ENCODE measurements around the gene ARFRP1.

The ARFRP1 gene

DNA sequence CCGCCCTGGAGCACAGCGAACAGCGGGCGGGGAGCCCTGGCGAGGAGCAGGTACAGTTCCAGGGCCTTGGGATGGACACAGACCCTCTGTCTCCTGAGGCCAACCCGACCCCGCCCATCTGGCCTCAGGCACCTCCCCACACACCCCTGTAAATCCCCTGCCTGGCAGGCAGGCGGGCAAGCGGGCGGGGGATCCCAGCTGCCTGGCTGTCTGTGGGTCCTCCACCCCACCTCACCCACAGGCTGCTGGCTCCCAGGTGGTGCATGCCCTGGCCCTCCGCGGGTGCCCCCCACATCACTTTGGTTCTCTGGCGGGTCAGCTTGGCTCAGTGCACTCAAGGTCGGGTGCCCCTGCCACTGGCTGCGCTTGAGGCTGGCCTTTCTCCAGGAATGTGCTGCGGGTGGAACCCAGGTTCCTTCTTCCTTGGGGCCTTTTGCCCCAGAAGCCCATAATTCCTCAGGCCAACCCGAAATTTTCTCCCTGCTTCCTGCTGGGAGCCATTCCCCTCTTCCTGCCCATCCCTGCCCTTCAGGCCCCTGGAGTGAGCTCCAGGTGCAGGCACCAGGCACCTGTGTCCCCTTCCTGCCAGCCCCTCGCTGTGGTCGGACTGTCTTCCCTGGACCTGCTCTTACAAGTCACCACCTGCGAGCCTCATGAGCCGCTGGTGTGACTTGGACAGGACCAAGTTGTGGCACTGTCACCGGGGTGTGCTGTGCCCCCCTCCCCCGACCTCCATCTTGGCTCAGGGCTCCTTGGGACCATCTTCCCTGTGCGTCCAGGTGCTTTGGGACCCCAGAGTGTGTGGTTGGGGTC is 16.7 kb downstream of the ARFRP1 start:
- no peak for DNase-seq (ENCODE audit: low spot score)

GRCh38 chr20:63690003-63690897 is 17.5 kb downstream of the ARFRP1 start:
- DNase-seq (ENCODE audit: low spot score) = no peak

DNA sequence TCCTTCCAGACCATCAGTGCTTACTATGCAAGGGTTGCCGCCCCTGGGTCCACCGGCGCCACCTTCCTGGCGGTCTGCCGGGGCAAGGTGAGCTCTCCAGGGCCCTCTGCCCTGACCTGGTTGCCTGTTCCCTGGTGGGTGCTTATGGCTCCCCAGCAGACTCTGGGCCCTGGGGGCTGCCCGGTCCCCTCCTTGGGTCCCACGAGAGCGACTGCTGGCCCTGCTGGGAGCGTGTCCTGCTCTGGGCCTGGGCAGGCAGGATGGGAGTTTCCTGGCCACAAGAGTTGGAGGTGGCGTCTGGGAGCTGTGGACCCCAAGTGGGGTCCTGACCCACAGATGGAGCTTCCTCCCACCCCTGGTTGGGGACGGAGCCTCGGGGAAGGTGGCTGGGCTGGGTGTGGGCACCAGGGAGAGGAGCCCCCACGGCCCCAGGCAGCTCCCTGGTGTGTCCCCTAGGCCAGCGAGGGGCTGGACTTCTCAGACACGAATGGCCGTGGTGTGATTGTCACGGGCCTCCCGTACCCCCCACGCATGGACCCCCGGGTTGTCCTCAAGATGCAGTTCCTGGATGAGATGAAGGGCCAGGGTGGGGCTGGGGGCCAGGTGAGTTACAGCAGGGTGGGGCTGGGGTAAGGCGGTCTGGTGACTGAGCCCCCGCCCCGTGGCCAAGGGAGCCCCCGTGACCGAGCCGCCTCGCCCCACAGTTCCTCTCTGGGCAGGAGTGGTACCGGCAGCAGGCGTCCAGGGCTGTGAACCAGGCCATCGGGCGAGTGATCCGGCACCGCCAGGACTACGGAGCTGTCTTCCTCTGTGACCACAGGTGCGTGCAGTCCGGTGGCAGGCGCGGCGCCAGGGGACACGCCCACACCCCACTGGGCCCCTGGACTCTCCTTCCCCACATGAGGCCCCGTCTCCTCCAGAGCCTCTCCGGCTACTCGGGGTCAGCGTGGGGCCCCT is 18.5 kb downstream of the ARFRP1 start:
- DNase-seq (ENCODE audit: low spot score) = no peak

- no peak for DNase-seq (ENCODE audit: low spot score)
Observed at GRCh38 chr20:63688228-63689045, 19.3 kb downstream of the ARFRP1 start.

DNA sequence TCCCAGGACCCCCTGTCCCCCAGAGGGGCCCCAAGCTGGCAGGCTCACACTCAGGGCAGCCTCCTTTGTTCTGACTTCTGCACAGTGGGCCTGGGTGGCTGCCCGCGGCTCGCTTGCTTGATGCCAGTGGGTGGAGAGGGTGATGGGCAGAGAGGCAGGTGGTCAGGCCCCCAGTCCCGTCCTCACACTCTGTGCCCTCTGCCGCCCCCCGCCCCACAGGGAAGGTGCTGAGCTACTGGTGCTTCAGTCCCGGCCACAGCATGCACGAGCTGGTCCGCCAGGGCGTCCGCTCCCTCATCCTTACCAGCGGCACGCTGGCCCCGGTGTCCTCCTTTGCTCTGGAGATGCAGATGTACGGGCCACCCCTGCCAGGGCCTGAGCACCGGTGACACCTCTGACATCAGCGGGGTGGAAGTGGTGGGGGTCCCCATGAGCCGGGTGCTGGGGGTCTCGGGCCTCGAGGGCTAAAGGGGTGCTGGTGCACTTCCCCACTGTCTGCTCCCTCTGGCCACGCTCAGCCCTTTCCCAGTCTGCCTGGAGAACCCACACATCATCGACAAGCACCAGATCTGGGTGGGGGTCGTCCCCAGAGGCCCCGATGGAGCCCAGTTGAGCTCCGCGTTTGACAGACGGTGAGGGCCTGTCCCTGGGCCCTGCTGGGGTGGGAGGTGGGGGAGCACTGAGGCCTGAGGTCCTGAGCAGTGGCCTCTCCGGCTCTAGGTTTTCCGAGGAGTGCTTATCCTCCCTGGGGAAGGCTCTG is 20.2 kb downstream of the ARFRP1 start:
- DNase-seq (ENCODE audit: low spot score) = no peak

DNA sequence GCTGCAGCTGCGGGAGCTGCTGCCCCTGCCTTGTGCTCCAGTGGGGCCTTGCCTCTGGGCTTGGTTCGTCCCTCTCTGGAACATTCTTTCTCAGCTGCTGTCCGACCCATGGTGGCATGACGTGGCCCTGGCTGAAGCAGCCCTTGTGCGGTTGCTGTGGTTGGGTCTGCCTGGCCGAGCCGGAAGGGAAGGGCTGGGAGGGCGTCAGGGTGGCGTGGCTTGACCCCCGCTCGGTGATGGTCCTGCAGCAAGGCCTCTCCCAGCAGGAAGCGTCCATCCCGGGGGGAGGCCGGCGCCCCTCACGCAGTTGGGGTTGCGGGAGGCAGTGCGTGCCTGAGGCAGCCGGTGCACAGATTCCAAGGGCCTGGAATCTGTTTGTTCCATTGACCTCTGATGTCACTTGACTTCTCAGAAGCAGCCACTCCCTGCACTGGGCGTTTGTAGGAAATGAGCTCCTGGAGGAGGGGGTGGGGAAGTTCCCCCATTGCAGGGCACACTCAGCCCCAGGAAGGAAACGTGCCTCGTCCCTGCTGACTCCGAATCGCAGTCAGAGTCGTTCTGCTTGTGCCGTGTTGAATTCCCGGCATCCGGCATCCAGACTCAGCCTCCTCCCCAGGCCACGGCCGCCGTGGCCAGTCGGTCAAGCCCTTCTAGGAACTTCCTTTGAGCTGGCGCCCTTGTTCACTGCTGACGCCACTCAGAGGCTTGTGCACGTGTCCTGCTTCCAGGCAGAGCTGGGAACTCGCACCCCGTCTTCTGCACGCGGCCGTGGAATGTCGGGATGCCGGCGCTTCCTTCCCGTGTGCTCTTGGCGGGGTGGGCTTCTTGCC is 21.1 kb downstream of the ARFRP1 start:
- peak; percentile 91 for DNase-seq (ENCODE audit: low spot score)

GRCh38 chr20:63686094-63686491 is 21.7 kb downstream of the ARFRP1 start:
- DNase-seq (ENCODE audit: low spot score) = no peak

DNA sequence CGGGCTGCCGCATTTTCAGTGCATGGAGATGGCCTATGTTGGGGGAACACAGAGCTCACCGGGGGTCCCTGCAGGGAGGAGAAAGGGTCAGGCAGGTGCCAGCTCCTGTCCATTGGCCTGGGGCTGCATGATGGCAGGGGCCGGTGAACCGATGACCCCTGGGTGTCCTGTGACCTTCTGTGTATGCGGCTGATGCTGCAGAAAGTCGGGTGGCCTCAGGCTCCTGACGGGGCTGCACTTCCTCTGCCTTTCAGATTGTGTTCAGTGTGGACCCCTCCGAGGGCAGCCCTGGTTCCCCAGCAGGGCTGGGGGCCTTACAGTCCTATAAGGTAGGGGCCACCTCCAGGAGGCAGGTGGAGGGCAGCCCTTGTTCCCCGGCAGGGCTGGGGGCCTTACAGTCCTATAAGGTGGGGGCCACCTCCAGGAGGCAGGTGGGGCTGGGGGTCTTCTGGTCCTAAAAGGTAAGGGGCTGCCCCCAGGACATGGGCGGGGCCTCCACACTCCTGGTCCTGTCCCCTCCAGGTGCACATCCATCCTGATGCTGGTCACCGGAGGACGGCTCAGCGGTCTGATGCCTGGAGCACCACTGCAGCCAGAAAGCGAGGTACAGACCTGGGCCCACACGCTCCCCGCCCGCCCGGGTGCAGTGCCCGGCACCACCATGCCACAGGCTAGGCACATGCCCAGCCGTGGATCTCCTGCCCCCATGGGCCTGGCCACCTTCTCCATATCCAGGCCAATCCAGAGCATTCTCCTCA is 22.3 kb downstream of the ARFRP1 start:
- no peak for DNase-seq (ENCODE audit: low spot score)

DNA sequence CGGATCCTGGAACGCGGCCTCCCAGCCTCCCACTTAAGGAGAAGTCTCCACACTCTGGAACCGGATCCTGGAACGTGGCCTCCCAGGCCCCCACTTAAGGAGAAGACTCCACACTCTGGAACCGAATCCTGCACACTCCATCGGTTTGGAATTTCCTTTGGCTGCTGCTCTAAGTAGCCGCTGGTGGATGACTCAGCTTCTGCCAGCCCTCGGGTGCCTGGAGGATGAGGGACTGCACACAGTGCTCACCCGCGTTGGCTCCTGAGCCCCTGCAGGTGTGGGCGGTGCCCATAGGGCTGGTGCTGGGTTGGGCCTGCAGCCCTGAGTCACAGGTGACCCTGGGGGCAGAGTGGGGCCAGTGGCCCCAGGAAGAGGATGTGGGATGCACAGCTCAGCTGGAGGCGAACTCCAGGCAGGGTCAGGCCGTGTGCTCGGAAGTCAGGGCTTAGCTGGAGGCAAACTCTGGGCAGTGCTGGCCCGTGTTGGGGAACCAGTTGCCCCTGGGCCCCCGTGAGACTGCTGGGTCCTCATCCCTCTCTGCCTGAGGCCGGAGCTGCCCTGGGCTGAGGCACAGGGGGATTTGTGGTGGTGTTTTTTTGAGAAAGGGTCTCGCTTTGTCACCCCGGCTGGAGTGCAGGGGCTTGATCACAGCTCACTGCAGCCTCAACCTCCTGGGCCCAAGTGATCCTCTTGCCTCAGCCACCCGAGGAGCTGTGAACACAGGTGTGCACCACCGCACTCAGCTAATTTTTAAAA is 25.2 kb downstream of the ARFRP1 start:
- peak; percentile 92 for DNase-seq (ENCODE audit: low spot score)

- no peak for DNase-seq (ENCODE audit: low spot score)
Observed at GRCh38 chr20:63681609-63682142, 26.1 kb downstream of the ARFRP1 start.

- no peak for DNase-seq (ENCODE audit: low spot score)
Observed at GRCh38 chr20:63680857-63681608, 26.7 kb downstream of the ARFRP1 start.

- DNase-seq (ENCODE audit: low spot score) = no peak
Observed at GRCh38 chr20:63680427-63680826, 27.3 kb downstream of the ARFRP1 start.

DNA sequence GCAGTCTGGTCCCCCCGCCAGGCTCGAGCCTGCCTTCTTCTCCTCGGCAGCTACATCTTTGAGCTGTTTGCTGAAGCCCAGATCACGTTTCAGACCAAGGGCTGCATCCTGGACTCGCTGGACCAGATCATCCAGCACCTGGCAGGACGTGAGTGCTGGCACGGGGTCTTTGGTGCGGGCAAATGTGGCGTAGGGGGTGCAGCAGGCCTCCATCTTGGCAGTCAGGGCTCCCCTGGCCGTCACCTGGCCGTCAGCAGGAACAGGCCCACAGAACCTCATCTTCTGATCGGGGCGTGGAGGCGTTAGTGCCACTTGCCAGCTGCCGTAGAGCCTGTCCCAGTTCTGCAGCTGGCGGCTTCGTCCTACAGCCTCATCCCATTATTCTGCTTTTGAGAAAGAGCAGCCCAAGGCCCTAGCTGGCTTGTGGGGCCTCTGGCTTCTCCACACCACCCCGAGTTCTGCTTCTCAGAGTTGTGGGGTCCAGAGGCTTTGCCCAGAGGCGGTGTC is 27.9 kb downstream of the ARFRP1 start:
- no peak for DNase-seq (ENCODE audit: low spot score)

DNA sequence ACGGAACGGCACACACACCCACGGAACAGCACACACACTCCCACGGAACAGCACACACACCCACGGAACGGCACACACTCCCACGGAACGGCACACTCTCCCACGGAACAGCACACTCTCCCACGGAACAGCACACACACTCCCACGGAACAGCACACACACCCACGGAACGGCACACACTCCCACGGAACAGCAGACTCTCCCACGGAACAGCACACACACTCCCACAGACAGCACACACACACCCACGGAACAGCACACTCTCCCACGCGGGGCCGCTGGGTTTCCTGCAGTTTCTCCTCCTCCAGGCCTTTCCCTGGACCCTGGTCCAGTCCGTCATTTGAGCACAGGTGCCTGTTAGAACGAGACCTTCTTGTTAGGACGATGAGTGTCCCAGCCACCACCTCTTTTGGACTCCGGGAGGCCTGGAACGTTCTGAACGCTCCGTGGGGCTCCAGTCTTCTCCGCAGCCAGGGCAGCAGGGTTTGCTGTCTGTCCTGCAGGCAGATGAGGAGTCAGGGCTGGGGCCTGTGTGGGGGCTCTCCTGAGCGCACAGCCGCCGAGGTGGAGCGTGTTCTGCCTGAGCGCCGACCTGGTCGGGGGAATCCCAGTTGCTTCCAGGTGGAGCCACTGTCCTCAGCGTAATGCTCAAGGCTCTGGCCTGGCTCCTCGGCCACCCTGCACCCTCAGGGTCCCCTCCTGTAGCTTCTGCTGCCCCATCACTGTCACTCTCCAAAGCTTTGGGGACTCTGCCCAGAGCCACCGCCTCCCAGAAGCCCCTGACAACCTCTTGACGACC is 28.9 kb downstream of the ARFRP1 start:
- no peak for DNase-seq (ENCODE audit: low spot score)

GRCh38 chr20:63678071-63678470 is 29.7 kb downstream of the ARFRP1 start:
- no peak for DNase-seq (ENCODE audit: low spot score)

Measured in AG20443 (cell line).